Activated CD4-positive, alpha-beta memory T cell treated with anti-CD3 and anti-CD28 coated beads, Interleukin-2, amount 10 ng/mL, durations not matched to agents 7 days and 5 days (primary cell): Measurements from ENCODE around the gene TBPL1. TPM values are rescaled to one million over a fixed set of nuclear protein-coding genes. Genes with fewer than 3 reads are reported as not detected.

Experiments
- CTCF ChIA-PET: fragments of 350-600 bp; sonication (Branson Sonifier 250); formaldehyde crosslinking; loops from one replicate; lab custom pipeline; 2021; ENCODE audit warnings: antibody characterized with exemption, inconsistent platforms; lab: Charles Lee
- POLR2A ChIA-PET: fragments of 350-600 bp; sonication (Branson Sonifier 250); formaldehyde crosslinking; loops from one replicate; lab custom pipeline; 2021; ENCODE audit warnings: antibody characterized with exemption; lab: Charles Lee
- DNase-seq: peaks from one replicate; pipeline ENCODE4 v3.0.0-alpha.2; 2020
- H3K27ac Mint-ChIP-seq: one replicate; pipeline ENCODE4 v1.8.0; 2021; ENCODE audit warnings: mild to moderate bottlenecking, mixed read lengths
- H3K27me3 Mint-ChIP-seq: one replicate; pipeline ENCODE4 v1.8.0; 2021; ENCODE audit warnings: mixed read lengths
- H3K36me3 Mint-ChIP-seq: one replicate; pipeline ENCODE4 v1.8.0; 2021; ENCODE audit warnings: low read depth, mixed read lengths
- H3K4me1 Mint-ChIP-seq: one replicate; pipeline ENCODE4 v1.8.0; 2021; ENCODE audit warnings: mixed read lengths
- H3K4me3 Mint-ChIP-seq: one replicate; pipeline ENCODE4 v1.8.0; 2021; ENCODE audit warnings: mild to moderate bottlenecking, mixed read lengths
- H3K9me3 Mint-ChIP-seq: one replicate; pipeline ENCODE4 v1.8.0; 2021; ENCODE audit warnings: mixed read lengths
- total RNA-seq, 2 experiments: library from RNA; stranded (reverse); gene quantifications; one replicate each; pipeline ENCODE4 v1.2.3, GENCODE V29; 2021

The TBPL1 gene
- total RNA-seq, 2 experiments from 2014 or later = 33.5 to 35.5 TPM

DNA sequence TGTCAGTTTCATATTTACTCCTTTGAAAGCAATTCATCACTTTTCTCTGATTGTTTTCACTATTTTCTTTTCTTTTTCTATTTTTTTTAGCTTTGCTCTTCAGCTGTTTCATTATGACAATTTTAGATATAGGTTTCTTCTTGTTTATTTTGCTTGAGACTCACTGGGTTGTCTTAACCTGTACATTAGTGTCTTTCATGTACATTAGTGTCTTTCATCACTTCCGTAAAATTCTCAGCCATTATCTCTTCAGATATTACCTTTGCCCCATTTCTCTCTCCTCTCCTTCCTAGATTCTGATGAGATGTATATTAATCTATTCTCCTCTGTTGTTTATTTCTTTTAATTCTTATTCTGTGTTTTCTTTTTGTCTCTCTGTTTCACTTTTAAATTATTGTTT is 14.5 kb upstream of the TBPL1 start:
- peaks cover 10% of the 10 kb centered on the region for H3K9me3 Mint-ChIP-seq
- POLR2A ChIA-PET = no interaction called here
- peaks cover 30% of the 10 kb centered on the region for H3K27me3 Mint-ChIP-seq
- peaks cover 2% of the 10 kb centered on the region for H3K4me1 Mint-ChIP-seq
- no peak overlapping the region for H3K4me3 Mint-ChIP-seq
- no peaks in the 10 kb centered on the region for H3K36me3 Mint-ChIP-seq
- CTCF ChIA-PET = interaction anchor here (0.9 to 3.0 kb wide), 4 partner anchors 14 to 170 kb away, joined by 3 to 11 read pairs (median 8); no protein-coding TSS in a partner anchor
- DNase-seq = no peak
- H3K27ac Mint-ChIP-seq = no peak overlapping the region

DNA sequence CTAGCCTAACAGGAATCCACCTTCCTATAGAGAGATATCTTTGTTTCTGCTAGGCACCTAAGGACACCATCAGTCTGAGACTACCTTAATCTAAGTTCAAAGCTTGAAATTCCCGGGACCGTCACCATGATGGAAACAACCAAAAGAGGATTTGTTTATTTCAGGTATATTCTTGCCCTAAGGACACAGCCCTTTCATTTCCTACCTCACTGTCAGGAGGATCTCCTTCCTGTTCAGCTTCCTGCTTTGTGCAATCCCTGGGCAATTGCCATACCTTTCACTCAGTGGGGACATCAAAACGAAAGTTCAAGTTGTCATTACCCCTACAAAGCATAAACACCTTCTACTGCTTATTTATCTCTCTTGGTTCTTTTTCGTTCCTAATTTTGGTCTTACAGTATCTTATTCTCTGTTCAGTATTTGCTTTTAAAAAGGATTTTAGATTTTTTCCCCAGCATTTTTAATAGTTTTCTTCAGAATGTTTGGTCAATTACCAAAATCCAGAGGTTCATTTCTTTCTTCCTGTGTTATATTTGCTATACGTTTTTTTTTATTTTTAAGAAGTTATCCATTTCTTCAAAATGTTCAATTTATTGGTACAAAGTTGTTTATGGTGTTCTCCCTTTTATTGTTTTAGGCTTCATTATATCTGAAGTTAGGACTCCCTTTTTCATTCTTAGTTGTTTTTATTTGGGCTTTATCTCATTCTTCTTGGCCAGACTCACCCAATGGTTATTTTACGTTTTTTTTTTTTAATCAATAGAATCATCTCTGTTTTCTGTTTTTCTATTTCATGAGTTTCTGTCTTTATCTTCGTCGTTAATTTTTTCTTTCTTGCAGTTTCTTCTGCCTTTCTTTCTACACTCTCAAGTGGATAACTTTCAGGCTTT is 13.0 kb upstream of the TBPL1 start:
- CTCF ChIA-PET = interaction anchor here (0.8 to 3.0 kb wide), 3 partner anchors 16 to 157 kb away, joined by 3 to 11 read pairs (median 3); no protein-coding TSS in a partner anchor
- no peak overlapping the region for H3K4me3 Mint-ChIP-seq
- POLR2A ChIA-PET = no interaction called here

DNA sequence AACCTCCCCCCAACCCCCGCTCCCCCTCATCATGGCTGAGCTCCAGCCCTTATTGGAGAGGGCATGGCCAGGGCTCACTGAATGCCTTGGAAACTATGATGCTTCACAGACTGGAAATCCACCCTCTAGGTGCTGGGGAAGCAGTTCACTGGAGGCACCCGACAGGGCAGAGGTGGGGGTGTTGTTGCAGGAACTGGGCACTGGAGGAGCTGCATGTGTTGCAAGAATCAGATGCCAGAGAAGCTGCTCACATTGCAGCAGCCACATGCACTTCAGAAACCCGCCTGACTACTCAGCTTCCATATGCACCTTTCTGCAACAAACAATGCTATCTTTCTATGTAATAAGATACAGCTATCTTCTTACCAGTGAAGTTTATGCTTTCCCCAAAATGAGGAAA is 7.9 kb upstream of the TBPL1 start:
- no peaks in the 10 kb centered on the region for H3K9me3 Mint-ChIP-seq
- H3K4me1 Mint-ChIP-seq = peaks cover 2% of the 10 kb centered on the region
- ChIA-PET CTCF (interaction anchor here (0.9 to 3.1 kb wide), 4 partner anchors 9 to 152 kb away, joined by 3 to 13 read pairs (median 8); no protein-coding TSS in a partner anchor), POLR2A (no interaction called here)
- H3K4me3 Mint-ChIP-seq = no peak overlapping the region
- no peak overlapping the region for H3K27ac Mint-ChIP-seq
- DNase-seq = no peak
- H3K27me3 Mint-ChIP-seq = peaks cover 12% of the 10 kb centered on the region
- no peaks in the 10 kb centered on the region for H3K36me3 Mint-ChIP-seq

More for the DNA sequence above, 13.0 kb upstream of the TBPL1 start:
- Mint-ChIP-seq H3K27ac (no peak overlapping the region), H3K27me3 (peaks cover 18% of the 10 kb centered on the region), H3K36me3 (no peaks in the 10 kb centered on the region), H3K9me3 (peaks cover under 1% of the 10 kb centered on the region), H3K4me1 (peaks cover 2% of the 10 kb centered on the region)
- no peak for DNase-seq

DNA sequence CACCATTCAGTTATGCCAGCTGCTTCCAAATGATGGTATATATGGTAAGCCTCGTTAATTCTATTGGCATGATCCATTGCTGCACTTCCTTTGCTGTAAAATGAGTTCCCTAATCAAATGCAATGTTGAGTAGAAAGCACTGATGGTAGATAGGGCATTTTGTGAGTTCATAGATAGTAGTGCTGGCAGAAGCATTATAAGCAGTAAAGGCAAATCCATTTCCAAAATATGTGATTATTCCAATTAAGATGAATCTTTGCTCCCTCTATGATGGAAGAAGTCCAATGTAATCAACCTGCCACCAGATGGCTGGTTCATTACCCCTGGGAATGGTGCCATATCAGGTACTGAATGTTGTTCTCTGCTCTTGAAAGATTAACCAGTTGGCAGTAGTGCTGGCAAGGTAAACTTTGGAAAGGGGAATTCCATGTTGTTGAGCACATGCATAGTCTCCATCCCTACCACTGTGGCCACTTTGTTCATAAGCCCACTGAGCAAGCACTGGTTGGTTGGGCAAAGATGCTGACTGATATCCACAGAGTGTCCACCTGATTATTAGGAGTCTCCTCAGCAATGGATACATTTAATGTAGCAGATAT is 5.6 kb upstream of the TBPL1 start:
- H3K36me3 Mint-ChIP-seq = no peaks in the 10 kb centered on the region
- H3K27ac Mint-ChIP-seq = no peak overlapping the region
- peaks cover 9% of the 10 kb centered on the region for H3K27me3 Mint-ChIP-seq
- H3K9me3 Mint-ChIP-seq = no peaks in the 10 kb centered on the region
- H3K4me3 Mint-ChIP-seq = no peak overlapping the region
- H3K4me1 Mint-ChIP-seq = peaks cover 6% of the 10 kb centered on the region
- no peak for DNase-seq
- ChIA-PET POLR2A (no interaction called here), CTCF (interaction anchor here (0.9 kb wide), 1 partner anchor 116 kb away, joined by 3 read pairs; no protein-coding TSS in a partner anchor)

DNA sequence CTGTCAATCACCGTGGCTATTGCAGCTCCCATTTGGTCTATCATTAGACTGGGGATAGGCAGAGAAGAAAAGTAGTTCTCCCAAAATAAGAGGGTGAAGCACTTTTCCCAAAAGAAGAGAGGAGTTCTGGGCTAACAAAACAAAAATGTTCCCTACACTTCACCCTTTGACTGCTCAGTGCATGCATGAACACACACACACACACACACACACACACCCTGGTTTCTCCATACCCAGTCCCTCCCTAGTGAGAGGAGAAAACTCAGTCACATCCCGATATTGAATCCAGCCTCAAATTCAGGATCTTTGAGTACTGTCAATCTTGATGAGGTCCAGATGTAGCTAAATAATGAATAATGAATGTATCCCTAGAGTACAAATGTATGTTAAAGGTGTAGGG is 4.6 kb upstream of the TBPL1 start:
- no peak for DNase-seq
- CTCF ChIA-PET = interaction anchor here (0.6 to 2.2 kb wide), 2 partner anchors 25 to 101 kb away, joined by 3 to 7 read pairs; no protein-coding TSS in a partner anchor
- Mint-ChIP-seq H3K36me3 (no peaks in the 10 kb centered on the region), H3K9me3 (no peaks in the 10 kb centered on the region), H3K4me3 (no peak overlapping the region), H3K27ac (no peak overlapping the region), H3K27me3 (peaks cover 9% of the 10 kb centered on the region), H3K4me1 (peaks cover 6% of the 10 kb centered on the region)
- POLR2A ChIA-PET = no interaction called here

DNA sequence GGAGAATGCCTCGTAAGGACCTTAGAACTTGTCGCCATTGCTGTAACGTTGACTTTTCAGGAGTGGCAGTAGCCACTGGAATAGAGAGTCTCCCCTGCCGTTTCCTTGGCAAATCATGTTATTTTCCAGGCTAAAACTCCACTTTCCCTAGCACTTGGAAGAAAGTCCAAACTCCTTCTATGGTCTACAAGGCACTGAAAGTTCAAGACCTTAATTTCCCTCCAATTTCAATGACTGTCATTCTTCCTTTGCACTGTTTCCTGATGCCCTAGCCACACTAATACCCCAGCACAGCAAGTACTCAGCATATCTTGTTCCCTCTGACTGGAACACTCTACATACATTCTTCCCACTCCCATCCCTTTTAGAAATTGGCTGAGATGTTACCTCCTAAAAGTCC is 1.8 kb upstream of the TBPL1 start:
- Mint-ChIP-seq H3K9me3 (no peaks in the 10 kb centered on the region), H3K4me3 (peak overlapping the region; percentile 96), H3K27ac (peak overlapping the region; percentile 17), H3K27me3 (peaks cover 7% of the 10 kb centered on the region), H3K4me1 (peaks cover 24% of the 10 kb centered on the region), H3K36me3 (peaks cover 2% of the 10 kb centered on the region)
- CTCF ChIA-PET = interaction anchor here (0.7 to 3.2 kb wide), 3 partner anchors 22 to 35 kb away, joined by 3 to 16 read pairs (median 6); no protein-coding TSS in a partner anchor
- POLR2A ChIA-PET = no interaction called here
- DNase-seq = no peak

DNA sequence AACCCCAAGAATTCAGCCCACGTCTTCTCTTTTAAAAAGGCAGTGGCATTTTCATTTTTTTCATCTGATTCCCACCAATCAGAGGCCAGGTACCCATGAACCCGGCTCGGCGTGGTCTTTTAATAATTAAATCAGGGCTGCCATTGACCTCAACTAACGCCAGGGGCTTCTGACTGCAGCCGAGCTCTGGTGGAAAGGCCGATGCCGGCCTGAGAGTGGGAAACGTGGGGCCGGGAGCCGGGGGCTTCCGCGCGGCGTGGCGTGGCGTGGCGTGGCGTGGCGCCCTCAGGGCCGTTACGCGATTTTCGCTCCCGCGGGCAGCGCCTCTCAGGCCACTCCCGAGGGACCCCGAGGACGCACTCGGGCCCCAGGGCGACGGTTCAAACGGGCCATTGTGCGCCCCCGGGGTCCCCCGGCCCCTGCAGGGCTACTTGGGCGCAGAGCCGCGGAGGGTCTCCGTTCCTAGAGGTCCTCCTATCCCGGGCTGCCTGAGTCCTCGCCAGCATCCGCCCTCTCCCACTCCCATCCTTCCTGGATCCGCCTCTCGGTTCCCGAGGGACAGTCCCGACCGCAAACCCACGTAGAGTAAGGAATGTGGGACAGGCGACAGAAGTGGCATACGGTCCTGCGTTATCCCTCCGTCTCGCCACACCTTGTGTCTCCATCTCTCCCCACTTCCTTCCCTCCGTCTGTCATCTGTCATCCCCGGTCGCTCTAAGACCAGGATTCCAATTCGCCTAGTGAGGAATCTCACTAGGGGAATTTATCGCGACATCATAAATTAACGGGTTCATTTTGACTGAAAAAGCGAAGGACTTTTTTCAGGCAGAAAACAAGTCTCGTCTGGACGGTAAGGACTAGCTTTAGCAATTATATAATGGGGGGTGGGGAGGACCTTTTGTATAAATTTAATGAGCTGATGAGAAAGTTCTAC is 876 bp upstream of the TBPL1 start:
- DNase-seq = peak; percentile 34
- peaks cover 5% of the 10 kb centered on the region for H3K36me3 Mint-ChIP-seq
- POLR2A ChIA-PET = interaction anchor here (0.9 to 2.8 kb wide), 5 partner anchors 10 to 1103 kb away, joined by 3 to 12 read pairs (median 4); partner anchors contain the start of gene HBS1L
- H3K9me3 Mint-ChIP-seq = no peaks in the 10 kb centered on the region
- H3K27ac Mint-ChIP-seq = peak overlapping the region; percentile 74
- peaks cover 7% of the 10 kb centered on the region for H3K27me3 Mint-ChIP-seq
- H3K4me3 Mint-ChIP-seq = peak overlapping the region; percentile 96
- peaks cover 33% of the 10 kb centered on the region for H3K4me1 Mint-ChIP-seq
- CTCF ChIA-PET = interaction anchor here (0.7 to 3.2 kb wide), 4 partner anchors 21 to 111 kb away, joined by 3 to 16 read pairs (median 4); no protein-coding TSS in a partner anchor

DNA sequence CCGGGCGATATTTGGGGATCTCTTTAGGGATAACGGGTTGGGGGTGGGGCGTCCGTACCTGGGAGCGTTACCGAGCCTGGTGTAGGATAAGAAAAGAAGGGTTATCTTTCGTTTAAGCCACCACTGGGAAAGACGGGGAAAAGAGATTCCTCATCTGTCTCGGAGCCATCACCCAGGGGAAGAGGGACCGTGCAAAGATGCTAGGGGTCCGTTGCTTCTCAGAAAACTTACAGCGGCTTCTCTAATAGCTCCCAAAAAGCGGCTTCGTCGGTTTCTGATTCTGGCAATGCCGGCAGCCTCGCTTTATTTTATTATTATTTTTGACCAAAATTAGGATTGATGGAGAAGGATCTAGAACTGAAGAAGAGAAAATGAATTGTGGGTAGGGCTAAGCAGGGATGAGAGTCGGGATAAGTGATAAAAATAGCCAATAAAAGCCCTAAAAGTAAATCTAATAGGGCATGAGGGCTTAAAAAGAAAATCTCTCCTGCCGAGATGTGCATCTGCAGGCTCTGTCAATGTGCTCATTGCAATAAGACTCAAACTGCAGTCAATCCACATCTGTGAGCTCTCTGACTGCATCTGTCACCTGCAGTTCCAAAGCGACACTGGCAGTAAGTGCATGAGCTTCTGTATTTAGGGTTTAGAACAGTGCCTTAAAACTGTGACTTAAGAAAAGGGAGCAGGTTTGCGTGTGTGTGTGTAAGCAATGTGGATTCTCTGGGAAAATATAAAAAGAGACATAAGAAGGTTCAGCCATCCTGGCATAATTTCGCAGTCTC is 801 bp downstream of the TBPL1 start:
- H3K27ac Mint-ChIP-seq = peak overlapping the region; percentile 68
- peaks cover 7% of the 10 kb centered on the region for H3K27me3 Mint-ChIP-seq
- no peak for DNase-seq
- CTCF ChIA-PET = interaction anchor here (0.5 to 3.2 kb wide), 10 partner anchors 8 to 503 kb away, joined by 3 to 16 read pairs (median 6); no protein-coding TSS in a partner anchor
- H3K36me3 Mint-ChIP-seq = peaks cover 5% of the 10 kb centered on the region
- POLR2A ChIA-PET = interaction anchor here (1.0 to 2.8 kb wide), 8 partner anchors 8 to 1101 kb away, joined by 3 to 12 read pairs (median 4); partner anchors contain the start of genes HBS1L and SLC2A12
- no peaks in the 10 kb centered on the region for H3K9me3 Mint-ChIP-seq
- peaks cover 42% of the 10 kb centered on the region for H3K4me1 Mint-ChIP-seq
- H3K4me3 Mint-ChIP-seq = peak overlapping the region; percentile 96

DNA sequence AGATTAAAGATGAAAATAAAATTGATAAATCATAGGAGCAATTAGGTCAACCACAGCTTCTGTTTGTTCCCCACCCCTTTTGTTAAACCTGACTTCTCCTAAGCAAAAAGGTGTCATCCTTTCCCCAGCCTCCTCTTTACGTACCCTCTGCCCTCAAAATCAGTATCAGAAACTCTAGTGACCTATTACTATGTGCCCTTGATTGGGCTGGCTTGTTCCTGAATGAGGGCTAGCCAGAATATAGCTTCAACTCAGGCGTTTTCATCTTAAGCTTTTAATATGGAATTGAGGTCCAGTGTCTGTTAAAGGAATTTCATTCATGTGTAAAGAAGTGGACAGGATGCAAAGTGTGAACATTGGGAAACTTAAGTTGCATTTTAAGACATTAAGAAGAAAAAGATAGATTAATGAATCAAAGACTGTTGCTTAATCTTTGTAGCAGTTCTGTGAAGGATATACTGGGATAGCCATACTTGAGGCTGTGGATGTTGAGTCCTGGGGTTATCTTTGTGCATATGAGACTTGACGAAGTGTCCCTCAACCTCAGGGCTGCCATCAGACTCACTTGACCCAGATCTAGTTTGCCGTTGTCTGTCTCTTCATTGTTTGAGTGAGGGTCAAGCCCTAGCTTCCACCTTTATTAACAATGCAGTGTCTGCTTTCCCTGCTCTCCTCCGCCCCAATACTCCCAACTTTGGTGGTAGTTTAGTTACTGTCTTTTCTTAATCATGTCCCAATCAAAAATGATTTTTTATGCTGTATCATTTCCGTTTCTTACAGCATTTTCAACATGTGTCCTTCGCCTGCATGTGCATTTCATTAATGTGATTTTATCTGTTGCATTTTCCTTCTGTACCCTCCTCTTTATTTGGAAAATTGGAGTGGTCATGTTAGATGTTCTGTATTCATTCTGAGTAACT is 1.9 kb downstream of the TBPL1 start:
- ChIA-PET CTCF (interaction anchor here (0.5 to 1.6 kb wide), 10 partner anchors 9 to 502 kb away, joined by 3 to 8 read pairs (median 4); no protein-coding TSS in a partner anchor), POLR2A (interaction anchor here (0.5 to 2.8 kb wide), 4 partner anchors 12 to 1187 kb away, joined by 3 to 12 read pairs (median 6); partner anchors contain the start of gene SLC2A12)
- H3K9me3 Mint-ChIP-seq = no peaks in the 10 kb centered on the region
- no peak overlapping the region for H3K27ac Mint-ChIP-seq
- H3K36me3 Mint-ChIP-seq = peaks cover 5% of the 10 kb centered on the region
- H3K4me3 Mint-ChIP-seq = peak overlapping the region; percentile 96
- H3K27me3 Mint-ChIP-seq = peaks cover 5% of the 10 kb centered on the region
- peaks cover 51% of the 10 kb centered on the region for H3K4me1 Mint-ChIP-seq
- DNase-seq = no peak

DNA sequence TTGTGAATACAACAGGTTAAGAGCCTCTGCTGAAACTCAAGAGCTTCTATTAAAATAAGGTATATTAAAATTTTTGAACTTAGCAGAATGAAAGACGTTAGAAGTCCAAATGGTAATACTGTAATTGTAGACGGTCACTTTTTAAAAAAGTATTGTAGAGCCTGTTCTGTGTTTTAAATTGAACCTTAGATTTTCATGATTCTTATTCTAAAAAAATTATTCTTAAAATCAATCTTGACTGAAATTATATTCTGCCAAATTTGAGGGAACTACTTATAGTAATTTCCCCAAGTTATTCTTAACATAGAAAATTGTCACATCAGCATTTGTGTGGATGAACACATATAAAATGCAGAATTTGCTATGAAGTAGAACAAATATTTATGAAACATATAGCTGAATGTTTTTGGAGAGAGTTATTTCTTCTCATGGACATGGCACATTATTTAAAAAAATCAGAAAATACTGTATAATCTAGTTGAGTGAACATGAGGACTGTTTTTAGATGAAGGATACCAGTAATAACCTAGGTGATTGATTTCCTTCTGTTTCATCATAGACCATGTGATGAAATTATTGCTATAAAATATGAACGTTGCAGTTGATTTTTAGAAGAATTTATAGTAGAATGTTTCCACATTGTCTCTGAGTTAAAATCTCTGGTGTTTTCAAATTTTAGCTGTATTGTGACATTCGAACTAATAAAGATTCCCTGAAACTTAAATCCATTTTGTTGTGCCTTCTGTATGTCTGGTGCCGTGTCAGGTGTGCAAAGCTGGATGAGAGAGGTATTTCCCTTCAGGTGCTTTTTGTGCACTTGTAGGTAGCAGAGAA is 2.8 kb downstream of the TBPL1 start:
- peaks cover 5% of the 10 kb centered on the region for H3K27me3 Mint-ChIP-seq
- peaks cover 54% of the 10 kb centered on the region for H3K4me1 Mint-ChIP-seq
- H3K36me3 Mint-ChIP-seq = peaks cover 5% of the 10 kb centered on the region
- ChIA-PET CTCF (interaction anchor here (0.9 to 1.3 kb wide), 3 partner anchors 18 to 141 kb away, joined by 3 to 5 read pairs (median 3); no protein-coding TSS in a partner anchor), POLR2A (interaction anchor here (0.5 kb wide), 1 partner anchor 1186 kb away, joined by 3 read pairs; no protein-coding TSS in a partner anchor)
- H3K9me3 Mint-ChIP-seq = no peaks in the 10 kb centered on the region
- H3K4me3 Mint-ChIP-seq = no peak overlapping the region
- DNase-seq = no peak
- H3K27ac Mint-ChIP-seq = no peak overlapping the region
